GM10266 (cell line): ENCODE measurements around the gene MIR17HG.

Experiments
- DNase-seq: peaks from one replicate; pipeline ENCODE4 v3.0.0; 2012; ENCODE audit errors: extremely low spot score
- TF ChIP-seq, protein P1 (sequence below): IDR thresholded peaks from 2 replicates; pipeline ENCODE4 v1.5.1; 2012; ENCODE audit warnings: mild to moderate bottlenecking, low read depth; ENCODE audit not compliant: control insufficient read depth, insufficient read depth; ENCODE audit errors: missing control alignments

Gene MIR17HG

DNA sequence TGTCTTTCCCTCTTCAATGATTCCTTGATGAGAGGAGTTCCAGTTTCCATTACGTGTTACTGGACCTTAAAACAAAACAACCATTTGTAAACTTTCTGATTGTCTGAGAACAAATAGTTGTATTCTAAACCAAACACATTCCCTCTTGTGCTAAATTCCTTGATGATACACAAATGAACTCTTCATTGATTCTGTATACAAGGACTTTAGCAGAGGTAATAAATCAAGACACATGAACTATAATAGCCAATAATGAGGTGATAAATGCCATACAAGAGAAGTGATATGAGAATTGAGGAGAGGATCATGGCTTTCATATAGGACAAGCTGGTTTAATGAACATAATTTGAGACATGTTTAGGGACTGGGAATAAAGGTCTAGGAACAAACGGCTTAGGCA lies 37.4 kb downstream of the MIR17HG start:
- TF ChIP-seq, protein P1, sequence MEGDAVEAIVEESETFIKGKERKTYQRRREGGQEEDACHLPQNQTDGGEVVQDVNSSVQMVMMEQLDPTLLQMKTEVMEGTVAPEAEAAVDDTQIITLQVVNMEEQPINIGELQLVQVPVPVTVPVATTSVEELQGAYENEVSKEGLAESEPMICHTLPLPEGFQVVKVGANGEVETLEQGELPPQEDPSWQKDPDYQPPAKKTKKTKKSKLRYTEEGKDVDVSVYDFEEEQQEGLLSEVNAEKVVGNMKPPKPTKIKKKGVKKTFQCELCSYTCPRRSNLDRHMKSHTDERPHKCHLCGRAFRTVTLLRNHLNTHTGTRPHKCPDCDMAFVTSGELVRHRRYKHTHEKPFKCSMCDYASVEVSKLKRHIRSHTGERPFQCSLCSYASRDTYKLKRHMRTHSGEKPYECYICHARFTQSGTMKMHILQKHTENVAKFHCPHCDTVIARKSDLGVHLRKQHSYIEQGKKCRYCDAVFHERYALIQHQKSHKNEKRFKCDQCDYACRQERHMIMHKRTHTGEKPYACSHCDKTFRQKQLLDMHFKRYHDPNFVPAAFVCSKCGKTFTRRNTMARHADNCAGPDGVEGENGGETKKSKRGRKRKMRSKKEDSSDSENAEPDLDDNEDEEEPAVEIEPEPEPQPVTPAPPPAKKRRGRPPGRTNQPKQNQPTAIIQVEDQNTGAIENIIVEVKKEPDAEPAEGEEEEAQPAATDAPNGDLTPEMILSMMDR: no peak
- no peak for DNase-seq

DNA sequence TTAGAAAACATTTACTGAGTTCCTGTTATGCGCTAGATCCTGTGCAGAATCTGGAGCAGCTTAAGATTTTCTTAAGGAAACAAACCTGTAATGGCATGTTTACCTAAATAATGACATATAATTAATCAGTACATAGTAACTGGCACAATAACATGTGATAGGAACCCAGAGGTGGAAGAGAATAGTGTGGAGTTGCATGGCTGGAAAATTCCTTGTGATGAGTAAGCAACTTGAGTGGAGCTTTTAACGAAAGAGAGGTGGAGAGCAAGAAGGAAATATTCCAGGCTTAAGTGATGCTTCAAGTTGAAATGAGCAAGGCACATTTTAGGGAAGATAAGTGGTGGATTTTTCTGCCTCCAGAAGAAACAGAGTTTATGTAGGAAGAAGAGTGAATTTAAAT lies 41.7 kb downstream of the MIR17HG start:
- no peak for DNase-seq
- TF ChIP-seq, protein P1: no peak

- no peak for DNase-seq
- TF ChIP-seq, protein P1: no peak
Measured at GRCh38 chr13:91397595-91397994, 50.1 kb downstream of the MIR17HG start.

DNA sequence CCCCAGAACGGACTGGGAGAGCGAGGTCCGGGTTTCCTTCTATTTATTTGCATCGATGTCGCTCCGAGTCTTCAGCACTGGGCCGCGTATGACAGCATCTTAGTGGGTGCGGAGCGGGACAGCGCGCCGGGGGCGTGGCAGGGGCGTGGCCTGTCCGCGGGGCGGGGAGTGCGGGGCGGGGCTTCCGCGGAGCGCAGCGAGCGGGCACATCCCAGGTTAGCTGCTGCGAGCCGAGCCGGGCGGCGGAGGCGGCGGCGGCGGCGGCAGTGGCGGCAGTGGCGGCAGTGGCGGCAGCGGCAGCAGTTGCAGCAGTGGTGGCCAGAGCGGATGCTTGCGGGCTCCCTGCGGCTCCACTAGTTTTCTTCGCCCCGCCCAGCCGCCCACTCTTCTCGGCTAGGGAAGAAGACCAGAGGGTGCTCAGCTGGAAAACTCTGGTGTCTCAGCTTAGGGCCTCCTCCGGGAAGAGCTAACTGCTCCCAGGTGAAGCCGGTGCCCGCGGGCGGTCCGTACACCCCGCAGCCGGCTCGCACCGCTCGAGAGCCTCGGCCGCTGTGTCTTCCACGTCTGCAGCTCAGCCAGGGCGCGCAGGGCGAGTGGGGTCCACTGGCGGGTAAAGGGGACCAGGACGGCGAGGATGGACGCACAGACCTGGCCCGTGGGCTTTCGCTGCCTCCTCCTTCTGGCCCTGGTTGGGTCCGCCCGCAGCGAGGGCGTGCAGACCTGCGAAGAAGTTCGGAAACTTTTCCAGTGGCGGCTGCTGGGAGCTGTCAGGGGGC lies 51.1 kb downstream of the MIR17HG start, which contains the start of gene GPC5:
Gene GPC5 (plus strand): TSS at position 209 of the 776 bp plus-strand sequence.
- peak; percentile 89 for DNase-seq
- TF ChIP-seq, protein P1: no peak

DNA sequence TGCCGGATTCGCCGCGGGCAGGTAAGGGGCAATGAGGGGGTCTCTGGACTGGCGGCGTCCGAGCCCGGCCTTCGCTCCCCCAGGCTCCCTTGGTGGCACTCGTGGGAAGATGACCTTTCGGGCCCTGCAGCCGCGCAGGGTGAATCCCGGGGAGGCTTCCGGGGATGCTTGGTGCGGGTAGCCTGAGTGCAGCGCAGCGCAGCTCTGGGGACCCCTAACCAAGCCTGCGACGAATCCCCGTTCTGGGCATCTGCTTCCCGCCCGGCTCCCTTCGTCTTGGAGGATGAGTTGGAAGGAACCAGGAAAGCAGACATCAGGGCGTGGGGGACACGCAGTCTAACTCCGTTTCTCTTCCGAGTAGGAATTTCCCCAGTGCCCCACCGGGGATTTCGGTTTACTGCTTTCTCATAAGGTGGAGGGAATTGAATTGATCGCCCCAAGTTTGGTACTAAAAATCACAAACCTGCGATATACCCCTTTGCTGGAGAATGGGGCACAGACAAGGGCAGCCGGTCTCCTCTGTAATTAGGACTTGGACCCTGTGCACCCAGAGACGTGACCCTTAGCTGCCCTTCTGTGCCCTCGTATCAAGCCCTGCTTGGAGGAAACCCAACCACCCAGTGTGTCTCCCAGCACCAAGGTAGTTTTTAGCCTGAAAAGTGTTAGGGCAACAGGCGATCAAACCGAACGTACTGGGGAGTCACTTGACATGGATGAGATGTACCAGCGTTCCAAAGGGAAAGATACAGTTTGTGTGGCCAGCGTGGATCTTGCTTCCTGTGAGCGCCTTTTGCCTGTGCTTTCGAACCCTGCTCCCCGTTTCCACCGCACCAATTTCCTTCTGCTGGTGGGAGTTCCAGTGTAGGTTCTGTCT lies 51.9 kb downstream of the MIR17HG start:
- TF ChIP-seq, protein P1: no peak
- peak; percentile 17 for DNase-seq

GRCh38 chr13:91400063-91400399 lies 52.5 kb downstream of the MIR17HG start:
- TF ChIP-seq, protein P1: no peak
- DNase-seq: peak; percentile 25

DNA sequence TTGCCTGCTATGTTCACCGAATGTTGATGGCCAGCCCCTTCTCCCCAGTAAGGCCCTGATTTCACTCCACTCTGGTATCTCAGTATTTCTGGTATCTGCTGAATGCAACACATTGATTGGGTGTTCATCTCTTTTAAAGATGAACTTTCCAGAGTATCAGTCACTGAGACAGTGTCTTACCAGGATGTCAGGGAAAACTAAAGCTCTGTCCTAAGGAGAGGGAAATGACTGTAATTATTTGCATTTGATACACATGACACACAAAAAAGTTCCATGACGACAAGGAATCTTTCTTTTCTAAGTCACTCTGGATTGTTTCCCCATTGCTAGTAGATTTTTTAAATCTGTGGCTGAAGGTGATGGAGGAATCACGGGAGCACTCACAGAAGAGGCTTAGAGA lies 53.2 kb downstream of the MIR17HG start:
- no peak for DNase-seq
- TF ChIP-seq, protein P1: no peak
